Caco-2 (cell line): ENCODE data around the gene SCD5. TPM values are rescaled to one million over a fixed set of nuclear protein-coding genes. Genes with fewer than 3 reads are reported as not detected.

Experiments
- BruUV-seq: library from RNA; stranded (reverse); fragments of 400-500 nt; replicated peaks from 2 replicates; lab custom pipeline; 2021; lab: Mats Ljungman, UMichigan
- CTCF ChIA-PET: fragments of 300-600 bp; sonication (Branson Sonifier 250); formaldehyde crosslinking; loops from one replicate; lab custom pipeline; 2022; ENCODE audit warnings: antibody characterized with exemption; lab: Charles Lee
- POLR2A ChIA-PET: fragments of 300-600 bp; sonication (Branson Sonifier 250); formaldehyde crosslinking; loops from one replicate; lab custom pipeline; 2022; ENCODE audit warnings: antibody characterized with exemption; lab: Charles Lee
- DNase-seq, 2 experiments: peaks; one replicate each; pipeline versions ENCODE4 v3.0.0 to v3.0.0-alpha.2; 2020 to 2022
- H3K27me3 ChIP-seq: replicated peaks from 2 replicates; pipeline ENCODE4 v1.6.0; 2011; ENCODE audit warnings: low read length; ENCODE audit not compliant: control insufficient read depth, insufficient read depth
- H3K36me3 ChIP-seq: 2 replicates; pipeline ENCODE4 v1.5.1; 2011; ENCODE audit warnings: low read length; ENCODE audit not compliant: control insufficient read depth, insufficient read depth
- H3K4me1 ChIP-seq: fragments of 250-450 bp; sonication (Bioruptor Pico); 2 replicates; pipeline ENCODE4 v1.5.1; 2020; ENCODE audit warnings: mild to moderate bottlenecking
- H3K4me3 ChIP-seq: 2 replicates; pipeline ENCODE4 v1.5.1; 2011; ENCODE audit warnings: low read depth, mild to moderate bottlenecking, control low read depth, low read length
- H3K9me3 ChIP-seq: fragments of 250-450 bp; sonication (Bioruptor Pico); 2 replicates; pipeline ENCODE4 v1.5.1; 2020; ENCODE audit warnings: mild to moderate bottlenecking, moderate library complexity
- H3K27ac Mint-ChIP-seq: one replicate; pipeline ENCODE4 v1.8.0; 2022; ENCODE audit warnings: mixed read lengths; ENCODE audit not compliant: unreplicated experiment
- H3K27me3 Mint-ChIP-seq: one replicate; pipeline ENCODE4 v1.8.0; 2022; ENCODE audit warnings: mixed read lengths; ENCODE audit not compliant: insufficient read depth, unreplicated experiment
- H3K36me3 Mint-ChIP-seq: one replicate; pipeline ENCODE4 v1.8.0; 2022; ENCODE audit warnings: mild to moderate bottlenecking, mixed read lengths; ENCODE audit not compliant: insufficient read depth, unreplicated experiment
- H3K4me1 Mint-ChIP-seq: one replicate; pipeline ENCODE4 v1.8.0; 2022; ENCODE audit warnings: low read depth, mixed read lengths; ENCODE audit not compliant: unreplicated experiment
- H3K4me3 Mint-ChIP-seq: one replicate; pipeline ENCODE4 v1.8.0; 2022; ENCODE audit warnings: mild to moderate bottlenecking, moderate library complexity, mixed read lengths; ENCODE audit not compliant: unreplicated experiment
- H3K9me3 Mint-ChIP-seq: one replicate; pipeline ENCODE4 v1.8.0; 2022; ENCODE audit warnings: mixed read lengths; ENCODE audit not compliant: unreplicated experiment
- CTCF ChIP-seq, 2 experiments: fragments of 200-600 bp in 1 of 2; IDR thresholded peaks; 1 replicate in 1 of 2; 2 replicates in 1 of 2; pipeline versions ENCODE4 v1.5.1 to v1.8.0; 2011 to 2022; ENCODE audit warnings: antibody characterized with exemption in 1 of 2, control low read depth in 1 of 2, inconsistent platforms in 1 of 2, low read depth in 1 of 2, low read length in 1 of 2, mild to moderate bottlenecking in 1 of 2, moderate library complexity in 1 of 2; ENCODE audit not compliant: insufficient read depth in 1 of 2, severe bottlenecking in 1 of 2, unreplicated experiment in 1 of 2
- intact Hi-C: fragments of 100-400 bp; cut with micrococcal nuclease; formaldehyde crosslinking; loops from one replicate; pipeline ENCODE4 v1.10.0; 2022; ENCODE audit not compliant: unreplicated experiment
- total RNA-seq: library from RNA; stranded (reverse); gene quantifications from 2 replicates; pipeline ENCODE4 v1.2.3, GENCODE V29; 2022

Gene SCD5
- total RNA-seq, 1 experiment from 2014 or later: 2.7 TPM

- intact Hi-C loops: loop anchor here (1.0 kb wide), 1 partner anchor 36 kb away; no protein-coding TSS in a partner anchor
- Mint-ChIP-seq H3K36me3 (peaks cover 4% of the 10 kb centered on the region), H3K4me3 (no peak overlapping the region), H3K27ac (no peak overlapping the region), H3K4me1 (peaks cover 12% of the 10 kb centered on the region), H3K9me3 (no peaks in the 10 kb centered on the region), H3K27me3 (no peaks in the 10 kb centered on the region)
- ChIA-PET CTCF (no interaction called here), POLR2A (no interaction called here)
- no peaks in the 10 kb centered on the region for H3K36me3 ChIP-seq
- no TSS peak for BruUV-seq
- H3K27me3 ChIP-seq: no peaks in the 10 kb centered on the region
- no peaks in the 10 kb centered on the region for H3K9me3 ChIP-seq
- TF ChIP-seq CTCF (IDR thresholded peaks at IDR 0.05; ENCODE audit: insufficient read depth in 1 of 2, low read depth in 1 of 2, low read length in 1 of 2, severe bottlenecking in 1 of 2, unreplicated experiment in 1 of 2): no peak
- no peak for DNase-seq
- H3K4me3 ChIP-seq: no peak overlapping the region
- no peaks in the 10 kb centered on the region for H3K4me1 ChIP-seq
Measured at GRCh38 chr4:82698412-82698811, 100.2 kb downstream of the SCD5 start.

GRCh38 chr4:82697561-82697960 lies 101.0 kb downstream of the SCD5 start:
- POLR2A ChIA-PET: no interaction called here
- H3K27ac Mint-ChIP-seq: peak overlapping the region; percentile 43
- CTCF ChIA-PET: no interaction called here

GRCh38 chr4:82696117-82696860 lies 102.3 kb downstream of the SCD5 start:
- no peak for DNase-seq
- POLR2A ChIA-PET: no interaction called here
- no peak overlapping the region for H3K4me3 Mint-ChIP-seq
- Histone ChIP-seq H3K9me3 (no peaks in the 10 kb centered on the region), H3K27me3 (no peaks in the 10 kb centered on the region), H3K4me3 (no peak overlapping the region), H3K36me3 (no peaks in the 10 kb centered on the region), H3K4me1 (no peaks in the 10 kb centered on the region)
- H3K9me3 Mint-ChIP-seq: no peaks in the 10 kb centered on the region
- TF ChIP-seq CTCF (IDR thresholded peaks at IDR 0.05; ENCODE audit: insufficient read depth in 1 of 2, low read depth in 1 of 2, low read length in 1 of 2, severe bottlenecking in 1 of 2, unreplicated experiment in 1 of 2): no peak
- no peak overlapping the region for H3K27ac Mint-ChIP-seq
- peaks cover 12% of the 10 kb centered on the region for H3K4me1 Mint-ChIP-seq
- CTCF ChIA-PET: no interaction called here
- no peaks in the 10 kb centered on the region for H3K27me3 Mint-ChIP-seq
- no TSS peak for BruUV-seq
- peaks cover 4% of the 10 kb centered on the region for H3K36me3 Mint-ChIP-seq
- intact Hi-C loops: no loop called here

More at GRCh38 chr4:82697561-82697960, 101.0 kb downstream of the SCD5 start:
- no peak for TF ChIP-seq CTCF (IDR thresholded peaks at IDR 0.05; ENCODE audit: insufficient read depth in 1 of 2, low read depth in 1 of 2, low read length in 1 of 2, severe bottlenecking in 1 of 2, unreplicated experiment in 1 of 2)
- no peak for DNase-seq
- Histone ChIP-seq H3K36me3 (no peaks in the 10 kb centered on the region), H3K9me3 (no peaks in the 10 kb centered on the region), H3K4me3 (no peak overlapping the region), H3K27me3 (no peaks in the 10 kb centered on the region), H3K4me1 (no peaks in the 10 kb centered on the region)
- intact Hi-C loops: no loop called here
- Mint-ChIP-seq H3K36me3 (peaks cover 4% of the 10 kb centered on the region), H3K9me3 (no peaks in the 10 kb centered on the region), H3K27me3 (no peaks in the 10 kb centered on the region), H3K4me3 (no peak overlapping the region), H3K4me1 (peaks cover 12% of the 10 kb centered on the region)
- no TSS peak for BruUV-seq
